Measurements from ENCODE around the gene SPATA6.

SPATA6 gene

GRCh38 chr1:48248356-48248755 is 223.6 kb downstream of the SPATA6 start:
- DNase-seq, result no peak

GRCh38 chr1:48246727-48247126 is 225.3 kb downstream of the SPATA6 start:
- DNase-seq, result no peak

Data from NCI-H1930 (cell line).